Endodermal cell (in vitro differentiated cells): ENCODE data around the gene PIEZO2. TPM values are rescaled to one million over a fixed set of nuclear protein-coding genes. Genes with fewer than 3 reads are reported as not detected.

Experiments
- DNase-seq: peaks from one replicate; pipeline ENCODE4 v3.0.0-alpha.2; 2017
- H3K27ac ChIP-seq: 2 replicates; pipeline ENCODE4 v1.5.1; 2013; ENCODE audit warnings: mild to moderate bottlenecking, low read depth, low read length, moderate library complexity
- H3K27me3 ChIP-seq: 2 replicates; pipeline ENCODE4 v1.6.1; 2013; ENCODE audit warnings: mild to moderate bottlenecking, low read length, moderate library complexity; ENCODE audit not compliant: insufficient read depth, control insufficient read depth, poor library complexity, severe bottlenecking
- H3K36me3 ChIP-seq: 2 replicates; pipeline ENCODE4 v1.7.0; 2013; ENCODE audit warnings: mild to moderate bottlenecking, low read length, moderate library complexity; ENCODE audit not compliant: control insufficient read depth, insufficient read depth
- H3K4me1 ChIP-seq: one replicate; pipeline ENCODE4 v1.7.0; 2013; ENCODE audit warnings: low read length; ENCODE audit not compliant: control insufficient read depth, insufficient read depth
- H3K4me3 ChIP-seq: 2 replicates; pipeline ENCODE4 v1.5.1; 2013; ENCODE audit warnings: mild to moderate bottlenecking, low read length, moderate library complexity
- H3K9ac ChIP-seq: 2 replicates; pipeline ENCODE4 v1.6.1; 2013; ENCODE audit warnings: mild to moderate bottlenecking, low read length, moderate library complexity; ENCODE audit not compliant: poor library complexity, severe bottlenecking; ENCODE audit errors: extremely low read depth
- H3K9me3 ChIP-seq: 2 replicates; pipeline ENCODE4 v1.6.1; 2013; ENCODE audit warnings: mild to moderate bottlenecking, low read length, moderate library complexity; ENCODE audit not compliant: control insufficient read depth
- H3K27ac Mint-ChIP-seq: 2 replicates; pipeline ENCODE4 v1.8.0; 2020; ENCODE audit warnings: mixed read lengths
- H3K27me3 Mint-ChIP-seq: 2 replicates; pipeline ENCODE4 v1.8.0; 2021; ENCODE audit warnings: mild to moderate bottlenecking, mixed read lengths; ENCODE audit not compliant: insufficient read depth
- H3K36me3 Mint-ChIP-seq: 2 replicates; pipeline ENCODE4 v1.8.0; 2020; ENCODE audit warnings: low read depth, mixed read lengths
- H3K4me1 Mint-ChIP-seq: 2 replicates; pipeline ENCODE4 v1.8.0; 2020; ENCODE audit warnings: mixed read lengths
- H3K4me3 Mint-ChIP-seq: 2 replicates; pipeline ENCODE4 v1.8.0; 2020; ENCODE audit warnings: mild to moderate bottlenecking, moderate library complexity, mixed read lengths
- H3K9me3 Mint-ChIP-seq: 2 replicates; pipeline ENCODE4 v1.8.0; 2020; ENCODE audit warnings: mild to moderate bottlenecking, mixed read lengths
- CTCF ChIP-seq: fragments of 200-600 bp; sonication (generic); conservative IDR thresholded peaks from 2 replicates; pipeline ENCODE4 v1.5.0; 2021; ENCODE audit warnings: antibody characterized with exemption, mild to moderate bottlenecking
- WGBS, 2 experiments: methylation state at CpG; one replicate each; pipeline versions ENCODE4 v1.1.5 to v1.1.7; 2013; ENCODE audit warnings: missing lambda C conversion rate in 2 of 2, mixed read lengths in 1 of 2; ENCODE audit not compliant: insufficient coverage in 1 of 2, insufficient read length in 1 of 2; 5-methylcytosine and 5-hydroxymethylcytosine counted together
- total RNA-seq, 2 donors: library from RNA; stranded (reverse); fragmentation: NEBNext Ultra II Directional in 1 of 2; extraction: Animal tissue kit (Norgen Biotek cat#: 25700) in 1 of 2; gene quantifications; 2 replicates in 1 of 2; 3 replicates in 1 of 2; pipeline ENCODE4 v1.2.1, GENCODE V29; 2021

The PIEZO2 gene
- total RNA-seq, 2 donors from 2014 or later = 7.3 to 12.1 TPM

GRCh38 chr18:10798727-10799550, 350.4 kb downstream of the PIEZO2 start:
- Mint-ChIP-seq H3K9me3 (no peaks in the 10 kb centered on the region), H3K27ac (no peak overlapping the region), H3K4me1 (no peaks in the 10 kb centered on the region), H3K27me3 (no peaks in the 10 kb centered on the region), H3K36me3 (no peaks in the 10 kb centered on the region), H3K4me3 (no peak overlapping the region)
- Histone ChIP-seq H3K27ac (no peak overlapping the region), H3K27me3 (no peaks in the 10 kb centered on the region), H3K9me3 (no peaks in the 10 kb centered on the region), H3K36me3 (peaks cover 8% of the 10 kb centered on the region), H3K4me3 (no peak overlapping the region), H3K4me1 (no peaks in the 10 kb centered on the region), H3K9ac (no peak overlapping the region)
- TF ChIP-seq CTCF = no peak
- no peak for DNase-seq
- WGBS, 2 experiments = 75 to 81% methylated on average over 2 to 7 of the region's 7 CpGs

GRCh38 chr18:10797896-10798295, 351.5 kb downstream of the PIEZO2 start:
- no peaks in the 10 kb centered on the region for H3K36me3 Mint-ChIP-seq
- DNase-seq = peak; percentile 83
- Histone ChIP-seq H3K36me3 (peaks cover 8% of the 10 kb centered on the region), H3K9me3 (no peaks in the 10 kb centered on the region), H3K9ac (no peak overlapping the region), H3K27me3 (no peaks in the 10 kb centered on the region), H3K4me3 (no peak overlapping the region), H3K4me1 (no peaks in the 10 kb centered on the region), H3K27ac (no peak overlapping the region)
- WGBS, 2 experiments = 77 to 83% methylated on average over 1 of the region's 1 CpG
- no peaks in the 10 kb centered on the region for H3K27me3 Mint-ChIP-seq
- no peaks in the 10 kb centered on the region for H3K4me1 Mint-ChIP-seq
- no peak overlapping the region for H3K27ac Mint-ChIP-seq
- H3K9me3 Mint-ChIP-seq = no peaks in the 10 kb centered on the region
- no peak overlapping the region for H3K4me3 Mint-ChIP-seq
- no peak for TF ChIP-seq CTCF

GRCh38 chr18:10794771-10795170, 354.6 kb downstream of the PIEZO2 start:
- H3K27me3 ChIP-seq = no peaks in the 10 kb centered on the region
- H3K4me1 Mint-ChIP-seq = no peaks in the 10 kb centered on the region
- no peaks in the 10 kb centered on the region for H3K9me3 Mint-ChIP-seq
- H3K27me3 Mint-ChIP-seq = no peaks in the 10 kb centered on the region
- H3K9ac ChIP-seq = no peak overlapping the region
- no peaks in the 10 kb centered on the region for H3K9me3 ChIP-seq
- no peak for DNase-seq
- no peaks in the 10 kb centered on the region for H3K4me1 ChIP-seq
- H3K27ac Mint-ChIP-seq = no peak overlapping the region
- H3K36me3 ChIP-seq = peaks cover 8% of the 10 kb centered on the region
- no peak overlapping the region for H3K27ac ChIP-seq
- no peak overlapping the region for H3K4me3 ChIP-seq
- 92 to 96% methylated on average over 6 to 7 of the region's 7 CpGs for WGBS, 2 experiments
- TF ChIP-seq CTCF = peak; percentile 39
- H3K4me3 Mint-ChIP-seq = no peak overlapping the region
- no peaks in the 10 kb centered on the region for H3K36me3 Mint-ChIP-seq
